Caco-2 (cell line): ENCODE data around the gene PLCE1. TPM values are rescaled to one million over a fixed set of nuclear protein-coding genes. Genes with fewer than 3 reads are reported as not detected.
"Not testable (repeated sequence)": the region's sequence is repeated elsewhere in the genome, so short reads cannot be mapped to it uniquely, and the experiment has no call there.

Source experiments
- BruUV-seq: library from RNA; stranded (reverse); fragments of 400-500 nt; replicated peaks from 2 replicates; lab custom pipeline; 2021; lab: Mats Ljungman, UMichigan
- CTCF ChIA-PET: fragments of 300-600 bp; sonication (Branson Sonifier 250); formaldehyde crosslinking; loops from one replicate; lab custom pipeline; 2022; ENCODE audit warnings: antibody characterized with exemption; lab: Charles Lee
- POLR2A ChIA-PET: fragments of 300-600 bp; sonication (Branson Sonifier 250); formaldehyde crosslinking; loops from one replicate; lab custom pipeline; 2022; ENCODE audit warnings: antibody characterized with exemption; lab: Charles Lee
- DNase-seq, 2 experiments: peaks; one replicate each; pipeline versions ENCODE4 v3.0.0 to v3.0.0-alpha.2; 2020 to 2022
- H3K27me3 ChIP-seq: replicated peaks from 2 replicates; pipeline ENCODE4 v1.6.0; 2011; ENCODE audit warnings: low read length; ENCODE audit not compliant: control insufficient read depth, insufficient read depth
- H3K36me3 ChIP-seq: 2 replicates; pipeline ENCODE4 v1.5.1; 2011; ENCODE audit warnings: low read length; ENCODE audit not compliant: control insufficient read depth, insufficient read depth
- H3K4me1 ChIP-seq: fragments of 250-450 bp; sonication (Bioruptor Pico); 2 replicates; pipeline ENCODE4 v1.5.1; 2020; ENCODE audit warnings: mild to moderate bottlenecking
- H3K4me3 ChIP-seq: 2 replicates; pipeline ENCODE4 v1.5.1; 2011; ENCODE audit warnings: low read depth, mild to moderate bottlenecking, control low read depth, low read length
- H3K9me3 ChIP-seq: fragments of 250-450 bp; sonication (Bioruptor Pico); 2 replicates; pipeline ENCODE4 v1.5.1; 2020; ENCODE audit warnings: mild to moderate bottlenecking, moderate library complexity
- H3K27ac Mint-ChIP-seq: one replicate; pipeline ENCODE4 v1.8.0; 2022; ENCODE audit warnings: mixed read lengths; ENCODE audit not compliant: unreplicated experiment
- H3K27me3 Mint-ChIP-seq: one replicate; pipeline ENCODE4 v1.8.0; 2022; ENCODE audit warnings: mixed read lengths; ENCODE audit not compliant: insufficient read depth, unreplicated experiment
- H3K36me3 Mint-ChIP-seq: one replicate; pipeline ENCODE4 v1.8.0; 2022; ENCODE audit warnings: mild to moderate bottlenecking, mixed read lengths; ENCODE audit not compliant: insufficient read depth, unreplicated experiment
- H3K4me1 Mint-ChIP-seq: one replicate; pipeline ENCODE4 v1.8.0; 2022; ENCODE audit warnings: low read depth, mixed read lengths; ENCODE audit not compliant: unreplicated experiment
- H3K4me3 Mint-ChIP-seq: one replicate; pipeline ENCODE4 v1.8.0; 2022; ENCODE audit warnings: mild to moderate bottlenecking, moderate library complexity, mixed read lengths; ENCODE audit not compliant: unreplicated experiment
- H3K9me3 Mint-ChIP-seq: one replicate; pipeline ENCODE4 v1.8.0; 2022; ENCODE audit warnings: mixed read lengths; ENCODE audit not compliant: unreplicated experiment
- CTCF ChIP-seq, 2 experiments: fragments of 200-600 bp in 1 of 2; IDR thresholded peaks; 1 replicate in 1 of 2; 2 replicates in 1 of 2; pipeline versions ENCODE4 v1.5.1 to v1.8.0; 2011 to 2022; ENCODE audit warnings: antibody characterized with exemption in 1 of 2, control low read depth in 1 of 2, inconsistent platforms in 1 of 2, low read depth in 1 of 2, low read length in 1 of 2, mild to moderate bottlenecking in 1 of 2, moderate library complexity in 1 of 2; ENCODE audit not compliant: insufficient read depth in 1 of 2, severe bottlenecking in 1 of 2, unreplicated experiment in 1 of 2
- intact Hi-C: fragments of 100-400 bp; cut with micrococcal nuclease; formaldehyde crosslinking; loops from one replicate; pipeline ENCODE4 v1.10.0; 2022; ENCODE audit not compliant: unreplicated experiment
- total RNA-seq: library from RNA; stranded (reverse); gene quantifications from 2 replicates; pipeline ENCODE4 v1.2.3, GENCODE V29; 2022

The PLCE1 gene
- total RNA-seq, 1 experiment from 2014 or later, result 12.8 TPM

GRCh38 chr10:93954726-93955363, 38.9 kb upstream of the PLCE1 start:
- no peaks in the 10 kb centered on the region for H3K4me1 Mint-ChIP-seq
- intact Hi-C loops, result no loop called here
- Histone ChIP-seq H3K36me3 (no peaks in the 10 kb centered on the region), H3K4me1 (no peaks in the 10 kb centered on the region), H3K9me3 (no peaks in the 10 kb centered on the region), H3K4me3 (no peak overlapping the region), H3K27me3 (no peaks in the 10 kb centered on the region)
- no peaks in the 10 kb centered on the region for H3K36me3 Mint-ChIP-seq
- TF ChIP-seq CTCF (IDR thresholded peaks at IDR 0.05; ENCODE audit: insufficient read depth in 1 of 2, low read depth in 1 of 2, low read length in 1 of 2, severe bottlenecking in 1 of 2, unreplicated experiment in 1 of 2), result no peak
- no peak overlapping the region for H3K27ac Mint-ChIP-seq
- H3K9me3 Mint-ChIP-seq, result no peaks in the 10 kb centered on the region
- ChIA-PET CTCF (interaction anchor here (0.6 kb wide), 1 partner anchor 835 kb away, joined by 3 read pairs; no protein-coding TSS in a partner anchor), POLR2A (no interaction called here)
- BruUV-seq, result no TSS peak
- H3K27me3 Mint-ChIP-seq, result no peaks in the 10 kb centered on the region
- no peak for DNase-seq
- H3K4me3 Mint-ChIP-seq, result no peak overlapping the region

- Mint-ChIP-seq H3K4me3 (no peak overlapping the region), H3K27ac (no peak overlapping the region), H3K9me3 (no peaks in the 10 kb centered on the region), H3K36me3 (no peaks in the 10 kb centered on the region), H3K4me1 (no peaks in the 10 kb centered on the region), H3K27me3 (no peaks in the 10 kb centered on the region)
- POLR2A ChIA-PET, result no interaction called here
- intact Hi-C loops, result no loop called here
- Histone ChIP-seq H3K4me3 (no peak overlapping the region), H3K27me3 (no peaks in the 10 kb centered on the region), H3K4me1 (no peaks in the 10 kb centered on the region), H3K36me3 (no peaks in the 10 kb centered on the region), H3K9me3 (no peaks in the 10 kb centered on the region)
- no peak for TF ChIP-seq CTCF (IDR thresholded peaks at IDR 0.05; ENCODE audit: insufficient read depth in 1 of 2, low read depth in 1 of 2, low read length in 1 of 2, severe bottlenecking in 1 of 2, unreplicated experiment in 1 of 2)
- no peak for DNase-seq
- no TSS peak for BruUV-seq
- CTCF ChIA-PET, result no interaction called here
Measured at GRCh38 chr10:93958834-93959233, 34.9 kb upstream of the PLCE1 start.

GRCh38 chr10:93960988-93961387, 32.7 kb upstream of the PLCE1 start:
- BruUV-seq, POLR2A ChIA-PET, DNase-seq: not testable (repeated sequence)

More at GRCh38 chr10:93960988-93961387, 32.7 kb upstream of the PLCE1 start:
- H3K9me3 Mint-ChIP-seq, CTCF ChIA-PET, H3K4me3 Mint-ChIP-seq, H3K27me3 ChIP-seq, H3K9me3 ChIP-seq, H3K36me3 Mint-ChIP-seq, H3K27me3 Mint-ChIP-seq, H3K36me3 ChIP-seq, H3K27ac Mint-ChIP-seq, H3K4me1 Mint-ChIP-seq, H3K4me1 ChIP-seq, H3K4me3 ChIP-seq, intact Hi-C loops: not testable (repeated sequence)
